WTC11 (cell line): ENCODE measurements around the gene NAA25. TPM values are rescaled to one million over a fixed set of nuclear protein-coding genes. Genes with fewer than 3 reads are reported as not detected.
A peak's percentile ranks its signal among the peaks of the same experiment; 100 is the strongest.

Experiments used
- ATAC-seq: fragments of 200-7000 bp; cut with Tn5 transposase; 2 replicates; pipeline ENCODE4 v1.10.0; 2021; ENCODE audit warnings: mild to moderate bottlenecking, moderate library complexity
- CTCF ChIA-PET: fragments of 300-600 bp; sonication (Branson Sonifier 250); formaldehyde crosslinking; loops from one replicate; lab custom pipeline; 2021; ENCODE audit warnings: antibody characterized with exemption; lab: Charles Lee
- POLR2A ChIA-PET: fragments of 350-600 bp; sonication (Branson Sonifier 250); formaldehyde crosslinking; loops from one replicate; lab custom pipeline; 2021; ENCODE audit warnings: antibody characterized with exemption; lab: Charles Lee
- DNase-seq: peaks from one replicate; pipeline ENCODE4 v3.0.0; 2021; ENCODE audit warnings: low spot score
- H3K27ac Mint-ChIP-seq: 2 replicates; pipeline ENCODE4 v1.8.0; 2021; ENCODE audit warnings: mixed read lengths
- H3K27me3 Mint-ChIP-seq: 2 replicates; pipeline ENCODE4 v1.8.0; 2021; ENCODE audit warnings: low read depth, mild to moderate bottlenecking, moderate library complexity, mixed read lengths
- H3K36me3 Mint-ChIP-seq: 2 replicates; pipeline ENCODE4 v1.8.0; 2021; ENCODE audit warnings: mixed read lengths
- H3K4me1 Mint-ChIP-seq: 2 replicates; pipeline ENCODE4 v1.8.0; 2022; ENCODE audit warnings: mixed read lengths
- H3K4me3 Mint-ChIP-seq: 2 replicates; pipeline ENCODE4 v1.8.0; 2021; ENCODE audit warnings: mild to moderate bottlenecking, moderate library complexity, mixed read lengths
- H3K9me3 Mint-ChIP-seq: 2 replicates; pipeline ENCODE4 v1.8.0; 2021; ENCODE audit warnings: mixed read lengths
- CDX4 ChIP-seq: fragments of 250-450 bp; sonication (Bioruptor Pico); IDR thresholded peaks from 2 replicates; pipeline ENCODE4 v1.9.0; 2021; ENCODE audit warnings: moderate library complexity, mild to moderate bottlenecking, inconsistent platforms, borderline replicate concordance
- CREB1 ChIP-seq: sonication (generic); formaldehyde crosslinking; IDR thresholded peaks from 2 replicates; pipeline ENCODE4 v1.8.0; 2023; ENCODE audit warnings: mild to moderate bottlenecking, missing genetic modification reagents
- CREM ChIP-seq: sonication (generic); formaldehyde crosslinking; IDR thresholded peaks from 2 replicates; pipeline ENCODE4 v1.8.1; 2022; ENCODE audit warnings: mild to moderate bottlenecking, missing genetic modification reagents, moderate library complexity
- EMX1 ChIP-seq: fragments of 250-450 bp; sonication (Bioruptor Pico); IDR thresholded peaks from 2 replicates; pipeline ENCODE4 v1.8.0; 2021; ENCODE audit warnings: mild to moderate bottlenecking
- FOXP1 ChIP-seq: sonication (generic); formaldehyde crosslinking; IDR thresholded peaks from 2 replicates; pipeline ENCODE4 v1.8.0; 2022; ENCODE audit warnings: missing genetic modification reagents, mild to moderate bottlenecking, moderate library complexity, borderline replicate concordance
- GRHL2 ChIP-seq: fragments of 250-450 bp; sonication (Bioruptor Pico); IDR thresholded peaks from 2 replicates; pipeline ENCODE4 v1.8.0; 2022; ENCODE audit warnings: mild to moderate bottlenecking, moderate library complexity; ENCODE audit not compliant: insufficient replicate concordance, severe bottlenecking
- JAZF1 ChIP-seq: fragments of 250-450 bp; sonication (Bioruptor Pico); IDR thresholded peaks from 2 replicates; pipeline ENCODE4 v1.9.0; 2021; ENCODE audit warnings: moderate library complexity, mild to moderate bottlenecking, inconsistent platforms
- JUN ChIP-seq: sonication (generic); formaldehyde crosslinking; IDR thresholded peaks from 2 replicates; pipeline ENCODE4 v1.8.0; 2023; ENCODE audit warnings: mild to moderate bottlenecking, missing genetic modification reagents
- KAT7 ChIP-seq: sonication (generic); formaldehyde crosslinking; IDR thresholded peaks from 2 replicates; pipeline ENCODE4 v1.8.1; 2023; ENCODE audit warnings: missing genetic modification reagents, mild to moderate bottlenecking, borderline replicate concordance
- NFATC4 ChIP-seq: fragments of 250-450 bp; sonication (Bioruptor Pico); IDR thresholded peaks from 2 replicates; pipeline ENCODE4 v1.9.0; 2021; ENCODE audit warnings: mild to moderate bottlenecking
- NFE2L1 ChIP-seq: sonication (generic); formaldehyde crosslinking; IDR thresholded peaks from 2 replicates; pipeline ENCODE4 v1.8.1; 2023; ENCODE audit warnings: missing genetic modification reagents
- NR1H2 ChIP-seq: sonication (generic); formaldehyde crosslinking; IDR thresholded peaks from 2 replicates; pipeline ENCODE4 v1.9.0; 2021; ENCODE audit warnings: mild to moderate bottlenecking, moderate library complexity, missing genetic modification reagents
- NR2C2 ChIP-seq: sonication (generic); formaldehyde crosslinking; IDR thresholded peaks from 2 replicates; pipeline ENCODE4 v1.8.0; 2022; ENCODE audit warnings: mild to moderate bottlenecking, missing genetic modification reagents
- NR3C1 ChIP-seq: sonication (generic); formaldehyde crosslinking; conservative IDR thresholded peaks from 2 replicates; pipeline ENCODE4 v1.8.1; 2023; ENCODE audit warnings: low read depth, mild to moderate bottlenecking, missing genetic modification reagents
- OVOL2 ChIP-seq: fragments of 250-450 bp; sonication (Bioruptor Pico); IDR thresholded peaks from 2 replicates; pipeline ENCODE4 v1.9.0; 2021; ENCODE audit warnings: mild to moderate bottlenecking, borderline replicate concordance
- PRDM15 ChIP-seq: sonication (generic); formaldehyde crosslinking; IDR thresholded peaks from 2 replicates; pipeline ENCODE4 v1.8.0; 2022; ENCODE audit warnings: missing genetic modification reagents
- SMAD4 ChIP-seq: sonication (generic); formaldehyde crosslinking; IDR thresholded peaks from 2 replicates; pipeline ENCODE4 v1.8.0; 2022; ENCODE audit warnings: mild to moderate bottlenecking, missing genetic modification reagents
- TEAD4 ChIP-seq: sonication (generic); formaldehyde crosslinking; IDR thresholded peaks from 2 replicates; pipeline ENCODE4 v1.8.0; 2022; ENCODE audit warnings: mild to moderate bottlenecking, missing genetic modification reagents
- USF2 ChIP-seq: sonication (generic); formaldehyde crosslinking; IDR thresholded peaks from 2 replicates; pipeline ENCODE4 v1.8.1; 2023; ENCODE audit warnings: mild to moderate bottlenecking, missing genetic modification reagents, moderate library complexity
- ZNF121 ChIP-seq: sonication (generic); formaldehyde crosslinking; IDR thresholded peaks from 2 replicates; pipeline ENCODE4 v1.8.0; 2023; ENCODE audit warnings: missing genetic modification reagents
- ZNF138 ChIP-seq: sonication (generic); formaldehyde crosslinking; conservative IDR thresholded peaks from 2 replicates; pipeline ENCODE4 v1.8.1; 2022; ENCODE audit warnings: mild to moderate bottlenecking, moderate library complexity, missing genetic modification reagents
- ZNF263 ChIP-seq: sonication (generic); formaldehyde crosslinking; IDR thresholded peaks from 2 replicates; pipeline ENCODE4 v1.8.1; 2022; ENCODE audit warnings: low read depth, mild to moderate bottlenecking, moderate library complexity, missing genetic modification reagents
- ZNF396 ChIP-seq: fragments of 250-450 bp; sonication (Bioruptor Pico); IDR thresholded peaks from 2 replicates; pipeline ENCODE4 v1.8.0; 2021; ENCODE audit warnings: mild to moderate bottlenecking, moderate library complexity, borderline replicate concordance
- total RNA-seq: library from RNA; stranded (reverse); gene quantifications from 3 replicates; pipeline ENCODE4 v1.2.3, GENCODE V29; 2021

NAA25 gene
- total RNA-seq, 1 experiment from 2014 or later = 47.5 TPM

- no peak for TF ChIP-seq NFATC4 (CRISPR knock-in tag)
- no peak for TF ChIP-seq FOXP1
- no peak for TF ChIP-seq USF2 (CRISPR knock-in tag)
- no peak for TF ChIP-seq JAZF1 (CRISPR knock-in tag)
- TF ChIP-seq CDX4 (CRISPR knock-in tag) = no peak
- TF ChIP-seq OVOL2 (CRISPR knock-in tag) = no peak
- TF ChIP-seq CREB1 (CRISPR knock-in tag) = no peak
- no peak for TF ChIP-seq JUN (CRISPR knock-in tag)
- TF ChIP-seq NR1H2 = no peak
- TF ChIP-seq TEAD4 (CRISPR knock-in tag) = no peak
- no peak for TF ChIP-seq ZNF263 (CRISPR knock-in tag)
- no peak for TF ChIP-seq KAT7 (CRISPR knock-in tag)
- no peak for TF ChIP-seq GRHL2 (CRISPR knock-in tag)
- no peak for TF ChIP-seq PRDM15 (CRISPR knock-in tag)
- no peak for TF ChIP-seq CREM (CRISPR knock-in tag)
- TF ChIP-seq NR2C2 (CRISPR knock-in tag) = no peak
- TF ChIP-seq NFE2L1 (CRISPR knock-in tag) = no peak
- no peak for TF ChIP-seq NR3C1 (CRISPR knock-in tag)
- TF ChIP-seq ZNF396 (CRISPR knock-in tag) = no peak
- H3K36me3 Mint-ChIP-seq = peaks cover 44% of the 10 kb centered on the region
- no peaks in the 10 kb centered on the region for H3K27me3 Mint-ChIP-seq
- ChIA-PET POLR2A (no interaction called here), CTCF (no interaction called here)
- ATAC-seq (no peak), DNase-seq (no peak)
- 0 out of 2 replicates have a peak overlapping the region, but pooled peaks have one; percentile 17 for H3K27ac Mint-ChIP-seq
- H3K4me3 Mint-ChIP-seq = no peak overlapping the region
- H3K4me1 Mint-ChIP-seq = no peaks in the 10 kb centered on the region
- H3K9me3 Mint-ChIP-seq = no peaks in the 10 kb centered on the region
Measured at GRCh38 chr12:112096667-112097066, 11.9 kb downstream of the NAA25 start.

- Mint-ChIP-seq H3K9me3 (no peaks in the 10 kb centered on the region), H3K4me3 (no peak overlapping the region), H3K27me3 (no peaks in the 10 kb centered on the region), H3K4me1 (no peaks in the 10 kb centered on the region), H3K36me3 (peaks cover 48% of the 10 kb centered on the region), H3K27ac (no peak overlapping the region)
- POLR2A ChIA-PET = no interaction called here
- DNase-seq = no peak
- ATAC-seq = no peak
- no peak for TF ChIP-seq SMAD4 (CRISPR knock-in tag)
- no peak for TF ChIP-seq PRDM15 (CRISPR knock-in tag)
- no peak for TF ChIP-seq CDX4 (CRISPR knock-in tag)
- TF ChIP-seq ZNF121 (CRISPR knock-in tag) = no peak
- TF ChIP-seq ZNF138 (CRISPR knock-in tag) = no peak
- TF ChIP-seq EMX1 (CRISPR knock-in tag) = no peak
- CTCF ChIA-PET = no interaction called here
Measured at GRCh38 chr12:112096070-112096469, 12.5 kb downstream of the NAA25 start.
